G401 (cell line): Measurements from ENCODE around the gene GNE. TPM values are rescaled to one million over a fixed set of nuclear protein-coding genes. Genes with fewer than 3 reads are reported as not detected.
"Not testable (repeated sequence)": the region's sequence is repeated elsewhere in the genome, so short reads cannot be mapped to it uniquely, and the experiment has no call there.

Experiments used
- DNase-seq: peaks from one replicate; pipeline ENCODE4 v3.0.0-alpha.2; 2015; ENCODE audit warnings: low spot score
- in situ Hi-C: cut with HindIII; loops from 2 replicates; pipeline ENCODE4 v1.10.0; 2016; ENCODE audit warnings: low sequenced_read_pairs, mixed read lengths
- total RNA-seq: library from RNA; depleted of rRNA; stranded (reverse); fragments of >200 nt; shearing (Covaris generic); gene quantifications from 2 replicates; pipeline ENCODE4 v1.2.3, GENCODE V29; 2014

Gene GNE
- total RNA-seq, 1 experiment from 2014 or later: 29.0 TPM

DNA sequence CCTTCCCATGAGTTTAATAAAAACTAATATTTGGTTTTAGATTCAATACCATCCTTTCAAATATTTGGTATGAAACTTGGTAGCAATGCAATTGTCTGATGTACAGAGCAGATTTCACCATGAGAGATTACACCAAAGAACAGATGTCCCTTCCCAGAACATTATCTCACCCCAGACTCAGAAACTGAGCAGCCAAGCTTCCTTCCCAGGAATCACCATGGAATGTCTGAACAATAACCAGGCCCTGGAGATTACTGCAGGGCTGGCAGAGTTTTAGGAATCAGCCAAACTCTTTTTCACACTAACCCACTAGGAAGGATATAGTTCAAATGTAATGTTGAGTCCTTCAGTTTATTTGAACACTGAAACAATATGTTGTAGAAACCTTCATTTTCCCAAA, 43.7 kb downstream of the GNE start:
- in situ Hi-C loops: no loop called here
- DNase-seq: peak; percentile 37

DNA sequence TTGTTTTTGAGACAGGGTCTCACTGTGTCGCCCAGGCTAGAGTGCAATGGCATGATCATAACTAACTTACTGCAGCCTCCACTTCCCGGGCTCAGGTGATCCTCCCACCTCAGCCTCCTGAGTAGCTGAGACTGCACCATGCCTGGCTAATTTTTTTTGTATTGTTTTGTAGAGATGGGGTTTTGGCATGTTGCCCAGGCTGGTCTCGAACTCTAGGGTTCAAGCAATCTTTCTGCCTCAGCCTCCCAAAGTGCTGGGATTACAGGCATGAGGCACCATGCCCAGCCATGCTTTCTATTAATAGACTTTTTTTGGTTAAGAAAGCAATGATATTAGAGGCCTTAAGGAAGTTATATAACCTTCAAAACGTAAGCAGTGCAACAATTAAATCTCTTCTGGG, 44.3 kb downstream of the GNE start:
- no peak for DNase-seq
- in situ Hi-C loops: no loop called here

DNA sequence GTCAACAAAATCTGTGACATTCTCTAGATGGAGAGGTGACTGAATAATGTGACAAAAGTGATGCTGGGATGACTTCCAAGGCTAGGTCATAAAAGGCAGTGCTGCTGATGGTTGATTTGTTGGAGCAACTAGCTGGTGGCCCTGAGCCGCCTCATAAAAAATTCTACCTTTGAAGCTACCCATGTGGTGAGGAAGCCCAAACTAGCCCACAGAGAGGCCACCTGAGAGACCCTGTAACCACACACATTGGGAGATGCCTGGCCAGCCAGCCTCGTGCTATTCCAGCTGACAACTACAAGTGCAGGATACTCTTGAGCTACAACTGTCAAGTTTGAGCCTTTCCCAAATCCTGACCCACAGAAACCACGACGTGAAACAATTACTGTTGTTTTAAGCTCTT, 44.9 kb downstream of the GNE start:
- peak; percentile 10 for DNase-seq
- in situ Hi-C loops: no loop called here

DNA sequence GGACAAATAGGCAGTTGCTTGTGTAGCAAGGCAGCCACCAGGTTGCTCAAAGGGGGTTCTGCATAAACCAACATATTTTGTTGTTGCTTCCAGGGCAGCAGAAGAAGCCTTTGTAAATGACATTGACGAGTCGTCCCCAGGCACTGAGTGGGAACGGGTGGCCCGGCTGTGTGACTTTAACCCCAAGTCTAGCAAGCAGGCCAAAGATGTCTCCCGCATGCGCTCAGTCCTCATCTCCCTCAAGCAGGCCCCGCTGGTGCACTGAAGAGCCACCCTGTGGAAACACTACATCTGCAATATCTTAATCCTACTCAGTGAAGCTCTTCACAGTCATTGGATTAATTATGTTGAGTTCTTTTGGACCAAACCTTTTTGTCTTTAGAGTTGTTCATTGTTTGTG, 46.7 kb downstream of the GNE start:
- no peak for DNase-seq
- in situ Hi-C loops: no loop called here

DNA sequence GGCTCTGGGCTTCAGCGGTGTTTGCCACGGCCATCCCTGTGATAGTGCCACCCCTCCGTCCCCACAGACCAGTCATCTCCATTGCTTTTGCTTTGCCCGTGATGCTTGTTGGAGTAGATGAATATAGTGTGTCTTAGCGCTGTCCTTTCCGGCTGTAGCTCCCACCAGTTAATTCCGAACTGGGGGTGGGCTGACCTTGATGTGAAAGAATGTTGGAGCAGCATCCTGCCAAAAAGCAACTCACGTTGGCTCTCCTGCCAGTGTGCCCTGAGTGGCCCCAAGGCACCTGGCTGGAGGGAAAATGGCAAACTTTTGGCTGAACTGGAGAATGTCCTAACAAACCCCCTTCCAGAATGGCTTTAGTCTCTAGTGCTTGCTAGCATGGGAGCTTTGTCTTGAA, 47.5 kb downstream of the GNE start:
- in situ Hi-C loops: no loop called here
- no peak for DNase-seq

DNA sequence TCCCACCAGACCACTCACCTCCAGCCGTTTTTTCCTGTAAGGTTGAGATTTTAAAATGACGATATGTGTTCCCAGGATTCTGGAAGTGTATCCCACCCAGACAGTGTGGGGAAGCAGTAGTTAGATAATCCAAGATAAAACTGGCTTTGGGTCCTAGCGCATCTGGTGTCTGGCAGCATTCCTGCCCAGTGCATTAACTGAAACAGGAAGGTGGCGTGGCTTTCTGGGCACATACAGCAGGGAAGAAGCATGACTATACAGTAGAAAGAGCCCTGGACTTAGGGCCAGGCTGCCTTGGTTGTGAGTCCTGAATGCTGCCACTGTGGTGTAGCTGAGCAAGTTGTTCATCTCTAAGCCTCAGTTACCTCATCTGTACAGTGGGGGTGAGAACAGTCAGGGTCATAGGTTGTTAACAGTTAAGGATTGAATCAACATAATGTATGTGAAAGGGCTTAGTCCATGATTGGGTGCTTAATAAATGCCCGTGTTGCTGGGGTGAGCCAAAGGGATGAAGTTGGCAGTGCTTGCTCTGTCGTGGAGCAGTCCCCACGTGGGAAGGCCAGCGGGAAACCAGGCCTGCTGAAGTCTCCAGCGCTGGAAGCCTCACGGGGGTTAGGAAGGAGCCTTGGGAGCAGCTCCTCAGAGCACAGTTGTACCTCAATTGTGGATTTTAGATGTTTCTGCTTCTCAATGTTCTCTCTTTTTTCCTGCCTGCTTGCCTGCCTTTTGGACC, 49.6 kb downstream of the GNE start:
- in situ Hi-C loops: no loop called here
- DNase-seq: peak; percentile 27

DNA sequence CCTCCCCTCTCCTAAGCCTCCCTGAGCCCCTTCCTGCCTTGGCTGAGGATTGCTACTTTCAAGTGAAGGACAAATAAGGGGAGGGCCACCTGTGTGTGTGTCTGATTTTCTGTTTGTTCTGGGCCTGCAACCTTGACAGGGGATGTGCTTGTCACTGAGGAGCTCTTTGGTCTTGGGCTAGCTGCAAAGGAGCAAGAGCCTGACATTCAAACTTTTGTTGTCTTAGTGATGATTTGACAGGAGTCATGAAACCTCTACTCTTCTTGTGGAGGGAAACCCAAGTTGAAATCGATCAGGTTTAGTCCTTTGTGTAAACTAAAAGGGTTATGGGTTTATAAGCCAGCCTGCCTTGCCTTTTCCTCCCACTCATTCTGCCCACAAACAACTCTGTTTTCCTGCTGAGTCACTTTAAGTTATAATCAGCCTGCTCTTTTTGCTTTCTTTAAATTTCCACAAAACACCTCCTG, 50.7 kb downstream of the GNE start:
- in situ Hi-C loops: no loop called here
- DNase-seq: no peak

DNA sequence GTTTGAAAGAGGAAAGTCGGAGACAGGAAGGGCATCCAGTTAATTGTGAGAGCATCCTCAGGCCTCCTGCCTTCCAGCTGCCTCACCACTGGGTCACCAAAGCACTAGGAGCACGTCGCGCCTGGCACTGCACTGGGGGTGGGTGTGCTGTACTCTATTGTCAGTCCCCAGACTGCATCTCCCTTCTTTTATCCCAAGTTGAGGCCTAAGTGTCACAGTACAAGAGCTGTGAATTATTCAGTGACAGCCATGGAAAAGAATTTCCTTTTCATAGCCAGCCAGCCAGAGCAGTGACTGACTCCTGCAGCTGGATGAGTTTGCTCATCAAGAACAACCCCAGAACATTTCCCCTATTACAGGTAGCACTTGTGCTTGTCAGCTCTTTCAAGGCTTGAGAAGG, 51.2 kb downstream of the GNE start:
- in situ Hi-C loops: no loop called here
- DNase-seq: no peak

DNA sequence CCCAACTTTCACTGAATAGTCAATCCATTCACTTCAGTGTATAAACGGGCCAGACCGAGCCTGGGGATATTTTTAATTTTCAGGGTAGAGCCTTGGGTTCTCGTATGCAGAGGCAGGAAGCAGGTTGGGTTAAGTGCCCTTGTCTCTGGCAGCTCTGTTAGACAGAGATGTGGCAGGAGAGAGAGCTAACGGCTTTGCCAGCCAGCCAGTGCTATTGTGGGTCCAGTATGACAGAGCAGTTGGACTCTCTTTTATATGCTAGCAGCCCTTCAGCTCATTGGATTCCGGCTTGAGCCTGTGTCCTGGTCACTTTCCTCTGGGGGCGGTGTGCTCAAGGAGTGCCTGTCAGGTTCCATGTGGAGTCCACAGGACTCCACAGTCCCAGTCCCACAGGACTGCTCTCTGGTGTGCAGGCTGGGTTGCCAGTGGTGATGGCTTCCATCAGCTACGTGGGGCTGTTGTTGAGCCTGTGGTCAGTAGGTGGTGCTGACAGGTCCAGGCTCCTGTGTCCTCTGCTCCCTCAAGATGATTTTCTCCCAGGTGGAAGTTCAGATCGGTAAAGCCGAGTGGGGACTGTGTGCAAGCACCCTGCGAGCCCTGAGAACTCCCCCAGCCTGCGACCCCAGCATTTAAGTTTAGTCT, 53.2 kb downstream of the GNE start:
- in situ Hi-C loops: no loop called here
- no peak for DNase-seq

DNA sequence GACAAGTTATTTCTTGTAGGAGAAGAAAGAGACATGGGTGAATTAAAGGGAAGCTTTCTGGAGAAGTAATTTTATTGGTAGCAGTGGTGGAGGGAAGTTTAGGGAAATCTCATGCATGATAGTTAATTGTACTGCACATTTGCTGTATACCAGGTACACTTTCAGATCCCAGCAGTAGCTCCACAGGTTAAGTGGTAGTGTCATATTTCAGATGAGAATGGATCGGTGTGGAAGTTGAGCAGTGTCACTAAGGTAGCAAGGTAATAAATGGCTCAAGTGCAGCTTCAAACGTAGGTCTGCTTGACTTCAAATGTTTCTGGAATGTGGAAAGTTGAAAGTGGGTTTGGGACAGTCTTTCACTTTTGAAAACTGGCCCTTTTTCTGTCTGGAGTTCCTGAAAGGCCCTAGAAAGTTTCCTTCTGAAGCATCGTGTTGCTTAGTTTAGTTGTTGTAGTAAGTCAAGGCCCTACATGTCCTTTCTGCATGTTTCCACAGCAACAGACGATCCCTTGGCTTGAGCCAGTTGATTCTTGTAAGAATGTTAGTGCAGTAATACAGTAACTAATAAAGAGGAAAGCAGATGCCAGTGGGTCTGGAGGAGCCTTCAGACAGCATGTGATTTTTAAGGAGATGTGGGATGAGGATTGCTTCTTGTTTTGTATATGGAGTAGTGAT, 63.8 kb downstream of the GNE start:
- no peak for DNase-seq
- in situ Hi-C loops: no loop called here

DNA sequence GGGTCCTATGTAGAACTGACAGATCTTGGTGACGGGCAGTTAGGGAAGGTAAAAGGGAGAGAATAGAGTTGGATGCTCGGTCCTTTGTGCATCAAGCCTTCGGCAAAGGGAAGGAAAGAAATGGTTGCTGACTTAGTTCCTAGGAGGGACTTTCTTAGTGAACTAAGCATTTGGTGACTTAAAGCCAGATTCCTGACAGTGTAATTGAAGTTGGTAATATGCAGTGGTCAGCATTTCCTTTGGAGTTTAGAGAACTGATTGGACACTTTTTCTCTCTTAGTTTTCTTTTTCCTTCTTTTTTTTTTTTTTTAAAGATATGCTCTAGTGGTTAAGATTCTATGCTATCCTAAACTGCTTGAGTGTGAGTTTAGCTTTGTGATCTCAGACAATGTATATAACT, 65.2 kb downstream of the GNE start:
- DNase-seq: no peak
- in situ Hi-C loops: no loop called here

DNA sequence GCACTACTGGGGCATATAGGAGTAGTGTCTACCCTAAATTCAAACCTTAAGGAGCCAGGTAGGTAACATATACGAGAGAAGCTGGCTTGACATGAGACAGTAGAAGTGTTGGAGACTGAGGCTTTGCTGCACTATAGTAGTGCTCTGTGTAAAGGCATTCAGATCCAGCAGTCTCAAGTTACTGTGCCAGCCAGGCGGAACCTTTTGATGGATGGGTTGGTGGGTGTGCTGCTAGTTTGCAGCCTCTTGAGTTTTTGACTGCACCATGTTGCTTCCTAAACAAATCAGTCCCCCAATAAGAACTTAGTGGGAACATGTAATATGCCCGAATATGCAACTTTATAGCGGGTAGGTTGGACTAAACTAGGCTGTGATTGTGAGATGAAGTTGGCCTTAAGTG, 66.1 kb downstream of the GNE start:
- in situ Hi-C loops: no loop called here

DNA sequence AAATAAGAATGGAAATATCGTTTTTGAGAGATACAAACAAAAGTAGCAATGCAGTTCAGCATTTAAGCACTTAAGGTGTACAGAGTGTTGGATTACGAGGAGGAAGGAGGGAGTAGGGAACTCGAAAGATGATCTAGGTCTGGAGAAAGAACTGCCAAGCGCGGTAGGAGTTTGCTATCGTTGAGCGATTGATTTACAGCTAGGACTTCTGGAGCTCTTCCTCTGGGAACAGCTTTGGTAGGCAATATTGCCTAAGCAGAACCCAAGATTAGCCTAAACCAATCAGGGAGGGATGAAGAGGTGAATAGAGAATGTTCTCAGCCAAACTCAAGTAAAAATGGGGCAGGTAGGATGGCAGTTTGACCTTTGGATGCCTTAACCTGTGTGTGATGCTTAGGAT, 66.6 kb downstream of the GNE start:
- in situ Hi-C loops: no loop called here
- DNase-seq: no peak

More for the DNA sequence above, 66.1 kb downstream of the GNE start:
- DNase-seq: no peak

DNA sequence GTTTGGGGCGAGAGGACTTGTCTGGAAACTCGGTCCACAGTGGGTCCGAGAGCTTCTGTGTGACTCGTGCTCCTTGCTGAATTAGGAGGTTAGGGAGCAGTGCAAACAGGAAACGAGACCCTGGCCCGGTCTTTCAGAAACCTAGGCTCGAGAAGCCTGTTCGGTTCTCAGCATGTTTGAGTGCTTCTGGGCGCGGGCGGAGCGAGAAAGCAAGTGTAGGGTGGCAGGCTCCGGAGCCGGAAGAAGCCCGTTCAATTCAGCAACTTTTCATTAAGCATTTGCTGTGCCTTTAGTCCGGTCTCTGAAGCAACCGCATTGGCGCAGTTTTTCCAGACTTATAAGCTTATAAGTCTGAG, 67.0 kb downstream of the GNE start:
- in situ Hi-C loops: no loop called here
- DNase-seq: peak; percentile 26

DNA sequence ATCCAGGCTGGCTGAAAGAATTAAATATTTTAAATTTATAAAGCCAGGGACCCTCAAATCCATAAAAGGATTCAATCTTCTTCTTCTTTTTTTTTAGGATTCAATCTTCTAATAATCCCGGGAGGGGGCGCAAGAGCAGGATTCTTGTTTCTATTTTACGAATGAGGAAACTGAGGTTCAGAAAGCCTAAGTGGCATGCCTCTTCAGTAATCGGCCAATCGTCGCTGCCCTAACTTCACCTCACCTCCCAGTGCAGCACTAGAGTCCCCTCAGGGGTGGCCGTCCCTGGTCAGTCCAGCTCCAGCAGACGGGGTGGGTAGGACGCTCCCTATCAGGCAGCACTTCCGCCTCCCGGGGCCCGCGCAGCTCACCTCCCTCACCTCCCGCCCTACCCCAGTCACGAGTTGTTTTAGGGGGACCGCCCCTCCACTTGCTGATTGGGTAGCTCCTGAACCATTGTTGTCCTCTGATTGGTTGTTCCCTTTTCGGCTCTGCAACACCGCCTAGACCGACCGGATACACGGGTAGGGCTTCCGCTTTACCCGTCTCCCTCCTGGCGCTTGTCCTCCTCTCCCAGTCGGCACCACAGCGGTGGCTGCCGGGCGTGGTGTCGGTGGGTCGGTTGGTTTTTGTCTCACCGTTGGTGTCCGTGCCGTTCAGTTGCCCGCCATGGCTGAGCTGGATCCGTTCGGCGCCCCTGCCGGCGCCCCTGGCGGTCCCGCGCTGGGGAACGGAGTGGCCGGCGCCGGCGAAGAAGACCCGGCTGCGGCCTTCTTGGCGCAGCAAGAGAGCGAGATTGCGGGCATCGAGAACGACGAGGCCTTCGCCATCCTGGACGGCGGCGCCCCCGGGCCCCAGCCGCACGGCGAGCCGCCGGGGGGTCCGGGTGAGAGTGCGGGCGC, 67.6 kb downstream of the GNE start, which contains the start of gene CLTA:
Gene CLTA (plus strand): TSS at position 534 of the 902 bp plus-strand sequence. CDS start 136 bp downstream, at position 670.
- in situ Hi-C loops: no loop called here
- DNase-seq: peak; percentile 100

DNA sequence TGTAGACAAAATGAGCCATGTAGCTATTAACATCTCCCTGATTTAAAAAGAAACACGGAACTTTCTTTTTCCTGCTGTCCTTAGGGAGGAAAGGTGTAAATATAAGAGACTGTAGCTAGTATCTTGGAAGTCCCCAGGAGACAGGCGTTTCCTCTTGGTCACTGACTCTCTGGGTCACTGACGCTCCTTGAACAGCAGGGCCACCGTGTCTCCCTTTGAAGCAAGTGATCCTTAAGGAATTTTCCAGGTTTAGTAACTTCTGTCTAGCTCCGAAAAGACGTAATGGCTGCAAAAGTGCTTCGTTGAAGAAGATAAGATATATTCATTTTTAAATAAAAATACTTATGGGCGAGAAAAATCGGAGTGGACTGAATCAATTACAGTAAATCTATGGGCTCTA, 68.3 kb downstream of the GNE start:
- peak; percentile 19 for DNase-seq
- in situ Hi-C loops: no loop called here

DNA sequence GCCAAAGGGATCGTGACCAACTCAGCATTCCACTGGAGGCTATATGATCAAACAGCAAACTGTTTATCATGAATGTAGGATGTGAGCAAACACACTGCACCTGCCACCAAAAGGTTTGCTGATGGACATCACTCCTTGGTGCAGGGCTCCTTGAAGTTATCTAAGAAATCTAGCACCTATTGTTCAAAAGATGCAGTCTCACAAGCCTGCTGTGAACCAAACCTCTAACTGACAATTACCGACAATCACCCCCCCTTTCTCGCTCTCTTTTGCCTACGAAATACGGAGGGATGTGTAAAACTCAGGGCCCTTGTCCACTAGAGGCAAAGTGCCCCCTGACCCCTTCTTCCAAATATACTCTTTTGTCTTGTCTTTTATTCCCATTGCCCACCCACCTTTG, 70.0 kb downstream of the GNE start:
- in situ Hi-C loops: no loop called here
- no peak for DNase-seq

DNA sequence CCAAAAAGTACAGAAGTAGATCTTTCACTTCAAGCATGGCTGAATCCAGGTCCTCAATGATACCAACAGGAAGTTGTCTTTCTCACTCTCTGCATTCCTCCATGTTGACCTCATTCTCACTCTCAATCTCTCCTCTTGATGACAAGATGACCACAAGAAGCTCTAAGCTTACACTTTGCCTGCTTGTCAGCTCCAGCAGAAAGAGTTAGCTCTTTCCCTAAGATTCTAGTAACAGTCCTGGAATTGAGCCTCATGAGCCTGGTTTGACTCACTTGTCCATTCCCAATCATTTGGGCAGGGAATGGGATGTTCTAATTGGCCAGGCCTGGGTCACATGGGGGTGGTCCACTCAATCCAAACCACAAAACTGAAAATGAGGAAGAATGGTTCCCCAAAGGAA, 70.8 kb downstream of the GNE start:
- in situ Hi-C loops: no loop called here
- no peak for DNase-seq

DNA sequence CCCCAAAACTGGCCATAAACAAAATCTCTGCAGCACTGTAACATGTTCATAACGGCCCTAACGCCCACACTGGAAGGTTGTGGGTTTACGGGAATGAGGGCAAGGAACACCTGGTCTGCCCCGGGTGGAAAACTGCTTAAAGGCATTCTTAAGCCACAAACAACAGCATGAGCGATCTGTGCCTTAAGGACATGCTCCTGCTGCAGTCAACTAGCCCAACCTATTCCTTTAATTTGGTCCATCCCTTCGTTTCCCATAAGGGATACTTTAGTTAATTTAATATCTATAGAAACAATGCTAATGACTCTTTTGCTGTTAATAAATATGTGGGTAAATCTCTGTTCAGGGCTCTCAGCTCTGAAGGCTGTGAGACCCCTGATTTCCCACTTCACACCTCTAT, 78.0 kb downstream of the GNE start:
- in situ Hi-C loops, DNase-seq: not testable (repeated sequence)
